Mucosa of stomach (tissue), 1 donor: ENCODE measurements around the gene TMPRSS11A.

Experiments
- H3K27me3 ChIP-seq: one replicate; pipeline ENCODE4 v1.7.0; 2013; ENCODE audit warnings: mild to moderate bottlenecking, low read length; ENCODE audit not compliant: control insufficient read depth, insufficient read depth
- H3K36me3 ChIP-seq: one replicate; pipeline ENCODE4 v1.7.0; 2013; ENCODE audit warnings: low read length; ENCODE audit not compliant: control insufficient read depth, insufficient read depth
- H3K4me1 ChIP-seq: one replicate; pipeline ENCODE4 v1.7.0; 2013; ENCODE audit warnings: mild to moderate bottlenecking, low read length; ENCODE audit not compliant: control insufficient read depth, insufficient read depth
- H3K4me3 ChIP-seq: one replicate; pipeline ENCODE4 v1.7.0; 2013; ENCODE audit warnings: low read length
- H3K9ac ChIP-seq: one replicate; pipeline ENCODE4 v1.7.0; 2013; ENCODE audit warnings: mild to moderate bottlenecking, low read length, moderate library complexity
- H3K9me3 ChIP-seq: one replicate; pipeline ENCODE4 v1.7.0; 2013; ENCODE audit warnings: mild to moderate bottlenecking, low read length, moderate library complexity; ENCODE audit not compliant: control insufficient read depth
- donor health status: Pancreatic carcinoma.

Gene TMPRSS11A

GRCh38 chr4:67934628-67935027 is 28.7 kb downstream of the TMPRSS11A start:
- Histone ChIP-seq H3K4me1 (no peaks in the 10 kb centered on the region), H3K27me3 (no peaks in the 10 kb centered on the region), H3K9ac (no peak overlapping the region), H3K4me3 (no peak overlapping the region), H3K36me3 (no peaks in the 10 kb centered on the region), H3K9me3 (no peaks in the 10 kb centered on the region)

DNA sequence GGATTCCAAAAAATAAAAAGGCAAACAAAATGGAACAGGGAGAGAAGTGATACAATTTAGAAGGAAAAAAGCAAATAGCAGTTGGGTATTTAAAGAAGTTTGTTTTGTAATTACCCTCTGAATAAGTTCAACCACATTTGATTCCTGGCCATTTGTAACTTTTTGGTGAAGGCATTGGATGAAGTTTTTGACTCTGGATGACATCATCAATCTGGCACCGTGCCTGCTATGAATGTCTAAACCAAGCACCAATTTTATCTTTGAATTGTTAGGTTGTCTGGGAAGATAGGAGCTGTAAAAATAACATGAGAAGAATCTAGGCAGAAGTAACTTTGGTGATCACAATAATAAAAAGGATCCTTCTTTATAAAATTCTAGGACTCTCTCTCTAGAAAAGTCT is 29.5 kb downstream of the TMPRSS11A start:
- Histone ChIP-seq H3K4me1 (no peaks in the 10 kb centered on the region), H3K27me3 (no peaks in the 10 kb centered on the region), H3K9me3 (no peaks in the 10 kb centered on the region), H3K4me3 (no peak overlapping the region), H3K9ac (no peak overlapping the region), H3K36me3 (no peaks in the 10 kb centered on the region)

GRCh38 chr4:67933038-67933437 is 30.3 kb downstream of the TMPRSS11A start:
- no peaks in the 10 kb centered on the region for H3K4me1 ChIP-seq
- no peaks in the 10 kb centered on the region for H3K27me3 ChIP-seq
- no peak overlapping the region for H3K4me3 ChIP-seq
- no peaks in the 10 kb centered on the region for H3K36me3 ChIP-seq
- H3K9ac ChIP-seq, result no peak overlapping the region
- no peaks in the 10 kb centered on the region for H3K9me3 ChIP-seq

- H3K4me3 ChIP-seq, result no peak overlapping the region
- H3K9ac ChIP-seq, result no peak overlapping the region
- H3K9me3 ChIP-seq, result no peaks in the 10 kb centered on the region
- H3K36me3 ChIP-seq, result no peaks in the 10 kb centered on the region
- no peaks in the 10 kb centered on the region for H3K27me3 ChIP-seq
- no peaks in the 10 kb centered on the region for H3K4me1 ChIP-seq
These were observed 32.0 kb downstream of the TMPRSS11A start for GRCh38 chr4:67931256-67931655.

DNA sequence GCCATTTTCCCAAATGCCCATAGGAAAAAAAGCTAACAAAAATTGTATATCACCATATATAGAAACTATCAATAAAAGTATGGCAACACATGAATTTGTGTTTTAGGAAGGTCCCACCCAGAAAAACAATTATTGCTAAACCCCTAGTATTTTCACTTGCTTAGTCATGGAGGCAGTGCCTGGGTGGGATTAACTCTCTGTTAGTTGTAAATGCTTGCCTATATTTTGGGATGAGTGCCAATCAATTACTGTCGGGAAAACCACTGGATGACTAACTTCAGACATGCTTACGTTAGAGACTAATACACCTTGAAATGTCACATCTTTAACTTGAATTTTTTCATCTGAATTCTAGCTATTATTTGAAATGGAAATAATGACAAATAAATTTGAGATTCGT is 33.9 kb downstream of the TMPRSS11A start:
- no peaks in the 10 kb centered on the region for H3K9me3 ChIP-seq
- no peak overlapping the region for H3K4me3 ChIP-seq
- no peaks in the 10 kb centered on the region for H3K36me3 ChIP-seq
- no peak overlapping the region for H3K9ac ChIP-seq
- H3K4me1 ChIP-seq, result no peaks in the 10 kb centered on the region
- H3K27me3 ChIP-seq, result no peaks in the 10 kb centered on the region

DNA sequence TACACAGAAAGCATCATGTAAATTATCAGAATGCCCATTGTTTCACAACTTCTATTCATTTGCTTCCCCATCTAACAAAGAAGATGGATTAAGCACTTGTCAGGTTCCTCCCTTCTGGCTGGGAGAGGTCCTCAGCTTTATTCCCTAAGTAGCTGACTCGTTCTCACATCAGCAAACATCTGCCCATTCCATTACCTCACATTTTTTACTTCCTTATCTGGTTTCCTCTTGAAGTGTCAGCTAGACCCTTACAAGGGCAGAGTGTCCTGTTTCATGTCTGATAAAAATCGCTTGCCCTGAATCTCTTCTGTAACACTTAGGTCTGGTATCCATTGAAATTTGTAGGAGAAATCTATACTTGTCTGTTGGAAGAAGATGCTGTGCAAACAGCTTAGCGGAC is 34.7 kb downstream of the TMPRSS11A start:
- Histone ChIP-seq H3K9ac (no peak overlapping the region), H3K4me1 (no peaks in the 10 kb centered on the region), H3K9me3 (no peaks in the 10 kb centered on the region), H3K4me3 (no peak overlapping the region), H3K27me3 (no peaks in the 10 kb centered on the region), H3K36me3 (no peaks in the 10 kb centered on the region)

GRCh38 chr4:67927251-67927650 is 36.0 kb downstream of the TMPRSS11A start:
- Histone ChIP-seq H3K9me3 (no peaks in the 10 kb centered on the region), H3K4me1 (no peaks in the 10 kb centered on the region), H3K4me3 (no peak overlapping the region), H3K9ac (no peak overlapping the region), H3K36me3 (no peaks in the 10 kb centered on the region), H3K27me3 (no peaks in the 10 kb centered on the region)

DNA sequence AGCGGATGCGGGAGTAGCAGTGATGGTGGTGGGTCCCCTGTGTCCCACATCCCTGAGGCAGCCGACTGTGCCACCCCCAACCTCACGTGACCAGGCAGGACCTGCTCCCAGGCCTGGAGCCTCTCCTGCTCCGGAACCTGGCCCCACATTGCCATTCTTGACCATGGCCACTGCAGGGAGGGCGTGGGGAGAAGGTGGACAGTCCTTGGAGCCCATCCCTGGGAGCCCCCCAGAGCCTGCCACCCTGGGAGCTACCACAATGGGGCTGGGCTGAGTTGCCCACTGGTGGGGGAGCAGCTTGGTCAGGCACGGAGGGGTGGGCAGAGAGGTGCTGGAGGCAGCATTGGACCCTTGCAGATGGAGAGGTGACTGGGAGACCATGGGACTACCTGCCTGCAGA is 36.8 kb downstream of the TMPRSS11A start:
- no peaks in the 10 kb centered on the region for H3K27me3 ChIP-seq
- H3K4me1 ChIP-seq, result no peaks in the 10 kb centered on the region
- H3K36me3 ChIP-seq, result no peaks in the 10 kb centered on the region

GRCh38 chr4:67922697-67923096 is 40.6 kb downstream of the TMPRSS11A start:
- Histone ChIP-seq H3K27me3 (no peaks in the 10 kb centered on the region), H3K9ac (no peak overlapping the region), H3K4me1 (no peaks in the 10 kb centered on the region), H3K36me3 (no peaks in the 10 kb centered on the region), H3K4me3 (no peak overlapping the region), H3K9me3 (no peaks in the 10 kb centered on the region)

More for the DNA sequence above, 36.8 kb downstream of the TMPRSS11A start:
- Histone ChIP-seq H3K9me3 (no peaks in the 10 kb centered on the region), H3K9ac (no peak overlapping the region), H3K4me3 (no peak overlapping the region)

GRCh38 chr4:67918428-67918827 is 44.9 kb downstream of the TMPRSS11A start:
- no peaks in the 10 kb centered on the region for H3K4me1 ChIP-seq
- H3K4me3 ChIP-seq, result no peak overlapping the region

GRCh38 chr4:67915400-67915966 is 47.8 kb downstream of the TMPRSS11A start:
- Histone ChIP-seq H3K27me3 (no peaks in the 10 kb centered on the region), H3K4me1 (peaks cover 6% of the 10 kb centered on the region), H3K4me3 (no peak overlapping the region), H3K36me3 (no peaks in the 10 kb centered on the region), H3K9me3 (no peaks in the 10 kb centered on the region), H3K9ac (no peak overlapping the region)

More at GRCh38 chr4:67918428-67918827, 44.9 kb downstream of the TMPRSS11A start:
- H3K27me3 ChIP-seq, result no peaks in the 10 kb centered on the region
- no peaks in the 10 kb centered on the region for H3K9me3 ChIP-seq
- H3K9ac ChIP-seq, result no peak overlapping the region
- no peaks in the 10 kb centered on the region for H3K36me3 ChIP-seq

- no peaks in the 10 kb centered on the region for H3K27me3 ChIP-seq
- no peak overlapping the region for H3K4me3 ChIP-seq
- peaks cover 6% of the 10 kb centered on the region for H3K4me1 ChIP-seq
- no peaks in the 10 kb centered on the region for H3K9me3 ChIP-seq
- H3K36me3 ChIP-seq, result no peaks in the 10 kb centered on the region
- no peak overlapping the region for H3K9ac ChIP-seq
These were observed 51.2 kb downstream of the TMPRSS11A start for GRCh38 chr4:67912080-67912479.

GRCh38 chr4:67911638-67912037 is 51.7 kb downstream of the TMPRSS11A start:
- no peak overlapping the region for H3K9ac ChIP-seq
- H3K27me3 ChIP-seq, result no peaks in the 10 kb centered on the region
- no peaks in the 10 kb centered on the region for H3K36me3 ChIP-seq
- peaks cover 6% of the 10 kb centered on the region for H3K4me1 ChIP-seq
- H3K9me3 ChIP-seq, result no peaks in the 10 kb centered on the region
- no peak overlapping the region for H3K4me3 ChIP-seq
